GM21529 (cell line): ENCODE measurements around the gene POP4.

ENCODE experiments used
- ATAC-seq: cut with Tn5 transposase; IDR thresholded peaks from one replicate; pipeline ENCODE4 v1.9.1; 2021; ENCODE audit not compliant: unreplicated experiment

POP4 gene

DNA sequence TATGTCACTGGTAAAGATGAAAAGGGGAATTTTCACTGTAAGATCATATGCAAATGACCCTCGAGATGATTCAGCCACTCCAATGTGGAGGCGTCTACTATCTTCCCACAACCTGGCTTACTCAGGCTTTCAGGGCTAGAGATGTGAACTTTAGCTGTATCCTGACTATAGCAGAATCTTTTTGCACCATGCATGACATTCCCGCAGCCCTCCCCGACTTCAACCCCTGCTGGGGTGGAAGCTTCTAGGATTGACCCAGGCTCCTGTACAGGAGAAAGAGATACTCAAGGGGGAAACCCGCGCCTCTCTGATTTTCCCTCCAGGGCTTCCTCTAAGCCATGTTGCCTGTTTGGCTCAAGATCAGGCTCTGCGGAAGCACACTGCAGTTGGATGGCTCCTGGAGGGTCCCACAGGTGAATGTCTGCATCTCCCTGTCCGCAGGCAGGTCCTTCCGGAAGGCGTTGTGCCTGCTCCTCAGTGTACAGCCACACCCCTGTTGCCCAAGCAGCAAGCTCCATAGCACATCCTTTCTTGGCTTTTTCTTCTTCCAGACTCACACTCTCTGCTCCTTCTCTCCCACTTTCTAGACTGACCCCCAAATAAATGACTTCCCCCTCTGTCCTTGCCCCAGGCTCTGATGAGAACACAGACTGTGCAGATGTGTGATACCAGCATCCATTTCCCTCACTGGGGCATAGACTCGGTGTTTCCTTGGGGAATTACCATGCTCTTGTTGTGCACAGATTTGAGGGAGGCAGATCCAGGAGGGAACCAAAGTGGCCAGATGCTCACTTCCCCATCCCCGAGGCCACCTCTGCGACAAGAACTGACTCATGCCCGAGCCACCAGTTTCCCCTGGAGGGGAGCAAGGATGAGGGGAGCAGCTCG lies 29.1 kb upstream of the POP4 start:
- no peak for ATAC-seq

DNA sequence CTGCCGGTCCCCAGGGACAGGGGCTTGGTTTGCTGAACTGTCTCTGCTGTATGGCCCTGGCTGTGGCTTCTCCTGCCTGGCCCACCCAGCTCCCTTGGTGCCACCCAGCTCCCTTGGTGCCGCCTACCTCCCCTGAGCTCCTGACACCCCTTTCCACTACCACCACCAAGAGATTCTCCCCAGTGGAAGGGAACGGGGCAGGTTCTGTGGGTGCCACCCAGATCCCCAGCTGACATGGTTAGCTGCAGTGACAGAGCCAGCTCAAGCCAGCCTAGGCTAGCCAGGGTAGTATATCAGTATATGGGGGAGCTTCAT lies 28.5 kb upstream of the POP4 start:
- no peak for ATAC-seq

DNA sequence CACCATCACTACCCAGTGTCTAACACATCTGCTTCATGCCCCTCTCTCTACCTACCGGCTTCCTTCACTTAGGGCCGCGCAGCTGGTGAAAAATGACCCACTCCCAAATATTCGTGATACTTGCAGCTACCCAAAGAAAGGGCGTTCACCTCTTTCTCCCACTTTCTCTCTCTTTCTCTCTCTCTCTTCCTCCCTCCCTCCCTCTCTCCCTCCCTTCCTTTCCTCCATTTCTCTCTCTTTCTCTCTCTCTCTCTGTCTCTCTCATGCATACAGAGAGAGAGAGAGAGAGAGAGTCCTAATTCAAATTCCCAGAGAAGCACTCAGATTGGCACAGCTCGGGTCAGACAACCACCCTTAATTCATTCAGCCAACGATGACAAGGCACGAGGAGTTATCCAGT lies 27.7 kb upstream of the POP4 start:
- ATAC-seq, result no peak

DNA sequence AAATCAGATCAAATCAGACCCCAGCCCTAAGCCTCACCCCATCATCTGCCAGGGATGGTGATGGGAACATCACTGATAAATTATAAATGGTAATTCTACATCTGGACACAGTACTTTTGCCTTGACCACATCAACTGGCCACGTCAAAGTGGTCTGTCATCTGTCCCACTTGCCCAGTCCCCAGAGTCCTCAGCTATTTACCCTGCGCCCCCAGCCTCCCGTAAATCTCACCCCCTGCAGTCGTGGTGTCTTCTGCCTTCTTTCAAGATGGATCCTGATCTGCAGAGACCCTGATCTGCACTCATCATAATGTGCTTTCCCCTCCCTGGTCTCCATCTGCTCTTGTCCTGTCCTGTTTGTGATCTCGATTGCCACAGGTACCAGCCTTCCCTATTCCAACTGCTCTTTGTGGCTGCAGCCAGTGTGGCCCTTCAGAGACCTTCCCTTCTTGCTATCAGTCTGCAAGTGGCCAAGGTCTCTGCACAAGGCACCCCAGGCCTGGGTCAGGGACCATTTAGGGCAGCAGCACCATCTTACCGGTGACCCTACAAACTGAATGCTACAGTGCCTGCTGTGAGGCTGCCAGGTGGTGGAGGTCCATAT lies 26.7 kb upstream of the POP4 start:
- no peak for ATAC-seq

DNA sequence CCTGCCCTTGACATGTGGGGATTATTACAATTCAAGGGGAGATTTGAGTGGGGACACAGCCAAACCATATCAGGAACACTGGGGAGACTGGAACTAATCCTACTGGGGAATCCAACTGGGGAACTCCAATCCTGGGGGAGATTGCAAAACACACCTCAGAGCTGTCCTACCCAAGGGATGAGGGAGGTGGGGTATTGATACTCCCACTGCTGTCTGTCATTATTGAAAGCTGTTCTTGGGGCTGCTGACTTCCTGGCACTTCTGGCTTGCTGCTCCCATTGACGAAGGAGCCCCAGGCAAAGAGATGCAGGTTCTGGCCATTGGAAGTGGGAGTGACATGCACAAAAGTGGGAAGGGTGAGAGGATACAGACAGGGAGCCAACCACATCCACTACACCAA lies 24.7 kb upstream of the POP4 start:
- ATAC-seq, result no peak

DNA sequence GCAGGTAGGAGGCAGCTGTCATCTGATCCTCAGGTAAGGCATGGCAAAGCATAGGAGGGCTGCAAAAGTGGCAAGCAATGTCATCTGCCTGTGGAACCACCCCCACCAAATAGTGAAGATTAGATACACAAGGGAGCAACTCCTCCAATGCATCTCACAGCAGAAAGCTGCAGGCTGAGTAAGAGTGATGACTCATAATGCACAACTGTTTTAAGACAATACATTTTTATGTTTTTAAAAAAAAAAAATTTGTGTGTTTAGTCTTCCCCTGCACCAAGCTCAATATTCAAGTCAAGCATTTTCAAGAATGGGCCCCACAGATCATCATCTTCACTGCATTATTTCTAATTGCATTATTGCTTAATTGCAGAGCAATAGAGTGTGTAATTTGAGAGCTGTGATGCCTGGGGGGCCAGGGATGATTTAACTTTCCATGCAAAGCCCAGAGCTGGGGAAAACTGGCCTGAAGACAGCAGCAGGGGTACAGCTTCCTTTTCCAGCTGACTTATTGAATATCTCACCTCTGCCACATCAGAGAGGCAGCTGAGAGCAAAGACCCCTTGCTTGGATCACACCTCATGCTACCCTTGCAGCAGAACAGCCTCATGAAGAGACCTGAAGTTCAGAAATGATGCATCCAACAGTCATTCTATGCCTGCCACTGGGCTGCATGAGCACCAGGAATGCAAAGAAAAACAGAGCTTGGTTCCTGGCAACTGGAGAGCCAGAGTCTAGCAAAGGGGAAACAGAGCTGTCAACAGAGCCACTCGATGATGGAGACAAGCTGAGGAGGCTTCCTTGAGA lies 22.7 kb upstream of the POP4 start:
- no peak for ATAC-seq

DNA sequence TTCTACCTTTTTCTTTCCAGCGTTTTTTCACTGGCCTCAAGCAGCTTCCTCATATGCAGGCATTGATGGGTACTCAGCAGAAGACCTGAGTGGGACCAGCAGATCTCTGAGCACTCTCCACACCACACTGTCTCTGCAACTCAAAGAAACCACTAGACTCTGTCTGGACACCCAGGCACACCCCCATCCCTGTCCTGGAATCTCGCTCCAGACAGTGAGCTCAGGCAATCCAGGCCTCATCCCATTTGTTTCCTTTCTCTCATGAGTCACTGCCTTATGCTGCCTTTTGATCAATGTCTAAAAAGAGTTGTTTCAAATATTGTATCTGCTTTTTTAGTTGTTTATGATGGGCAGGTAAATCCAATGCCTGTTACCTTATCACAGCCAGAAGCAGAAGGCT lies 19.7 kb upstream of the POP4 start:
- ATAC-seq, result no peak

DNA sequence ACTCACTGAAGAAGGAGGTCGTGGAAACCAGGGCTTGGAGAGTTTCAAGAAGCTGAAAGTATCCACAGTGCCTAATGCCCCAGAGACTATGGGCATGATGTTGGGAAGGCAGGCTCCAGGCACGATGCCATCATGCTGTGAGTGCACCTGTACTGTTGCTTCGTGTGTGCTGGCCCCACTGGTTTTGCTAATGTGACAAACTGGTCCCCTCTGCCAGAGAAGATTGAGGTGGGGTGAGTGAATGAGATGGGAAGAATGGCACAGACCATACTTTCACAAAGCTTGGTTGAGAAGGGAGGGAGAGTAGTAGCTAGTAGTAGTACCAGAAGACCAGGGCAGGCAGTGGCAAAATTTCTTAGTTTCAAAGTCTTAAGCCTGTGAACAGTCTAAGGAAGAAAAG lies 19.0 kb upstream of the POP4 start:
- no peak for ATAC-seq

DNA sequence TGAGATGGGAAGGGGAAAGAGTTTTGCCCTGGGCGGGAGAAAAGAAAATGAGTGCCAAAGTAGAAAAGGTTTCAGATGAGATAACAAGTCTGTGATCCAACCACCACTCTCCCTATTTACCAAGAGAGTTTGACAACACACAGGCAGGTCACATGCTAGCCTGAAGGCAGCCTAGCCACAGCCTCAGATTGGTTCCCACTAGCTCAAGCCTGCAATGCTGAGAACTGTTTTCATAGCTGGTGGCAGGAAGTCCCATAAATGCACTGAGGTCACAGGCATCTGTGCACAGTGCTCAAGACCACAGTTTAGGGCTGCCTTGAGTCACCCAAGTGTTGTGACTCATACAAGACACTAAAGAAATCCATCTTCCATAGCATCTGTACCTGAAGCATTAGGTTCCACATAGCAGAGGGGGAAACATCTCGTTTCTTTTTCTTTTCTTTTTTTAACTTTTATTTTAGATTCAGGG lies 18.5 kb upstream of the POP4 start:
- ATAC-seq, result peak; percentile 94

DNA sequence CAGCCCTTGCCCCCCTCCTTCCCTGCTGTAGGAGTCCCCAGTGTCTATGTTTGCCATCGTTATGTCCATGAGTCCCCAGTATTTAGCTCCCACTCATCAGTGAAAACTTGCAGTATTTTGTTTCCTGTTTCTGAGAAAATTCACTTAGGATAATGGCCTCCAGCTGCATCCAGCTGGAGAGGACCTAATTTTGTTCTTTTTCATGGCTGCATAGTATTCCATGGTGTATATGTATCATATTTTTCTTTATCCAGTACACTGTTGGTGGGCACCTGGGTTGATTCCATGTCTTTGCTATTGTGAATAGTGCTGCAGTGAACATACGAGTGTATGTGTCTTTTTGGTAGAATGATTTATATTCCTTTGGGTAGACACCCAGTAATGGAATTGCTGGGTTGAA lies 18.0 kb upstream of the POP4 start:
- ATAC-seq, result no peak

DNA sequence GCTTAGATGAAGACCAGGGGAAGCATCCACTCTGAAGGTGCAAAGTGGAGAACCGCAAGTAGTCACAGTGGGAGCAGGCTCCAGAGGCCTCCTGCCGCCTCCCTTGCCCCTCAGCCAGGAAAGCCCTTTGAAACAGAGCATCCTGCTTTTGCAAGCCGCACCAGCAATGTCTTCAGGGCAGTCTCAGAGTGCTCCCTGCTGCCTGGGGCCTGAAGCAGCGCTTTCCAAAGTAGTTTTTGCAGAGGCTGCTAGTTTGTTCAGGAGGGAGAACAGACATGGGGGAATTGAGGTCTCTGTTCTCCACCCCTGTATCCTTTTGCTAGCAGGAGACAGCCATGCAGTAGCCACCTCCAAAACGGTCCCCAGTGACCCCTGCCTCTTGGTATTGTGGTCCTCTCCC lies 15.8 kb upstream of the POP4 start:
- ATAC-seq, result no peak

DNA sequence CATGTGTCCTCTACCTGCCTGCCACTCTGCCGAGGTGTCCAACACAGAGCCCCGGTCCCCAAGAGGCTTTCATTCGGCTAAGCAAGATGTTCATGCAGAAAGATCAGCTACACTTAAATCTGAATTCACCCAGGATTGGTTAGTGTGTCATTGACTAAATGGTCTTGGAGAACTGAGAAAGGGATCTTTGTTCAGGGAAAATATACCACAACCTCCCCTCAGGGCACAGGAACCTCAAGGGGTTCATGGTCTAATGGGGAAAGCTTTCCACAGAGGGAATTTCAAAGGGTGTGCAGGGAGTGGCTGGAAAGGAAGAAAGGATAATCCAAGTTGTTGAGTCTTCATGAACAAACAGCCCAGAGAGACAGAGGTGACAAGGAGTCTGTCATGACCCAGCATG lies 14.4 kb upstream of the POP4 start:
- ATAC-seq, result no peak

DNA sequence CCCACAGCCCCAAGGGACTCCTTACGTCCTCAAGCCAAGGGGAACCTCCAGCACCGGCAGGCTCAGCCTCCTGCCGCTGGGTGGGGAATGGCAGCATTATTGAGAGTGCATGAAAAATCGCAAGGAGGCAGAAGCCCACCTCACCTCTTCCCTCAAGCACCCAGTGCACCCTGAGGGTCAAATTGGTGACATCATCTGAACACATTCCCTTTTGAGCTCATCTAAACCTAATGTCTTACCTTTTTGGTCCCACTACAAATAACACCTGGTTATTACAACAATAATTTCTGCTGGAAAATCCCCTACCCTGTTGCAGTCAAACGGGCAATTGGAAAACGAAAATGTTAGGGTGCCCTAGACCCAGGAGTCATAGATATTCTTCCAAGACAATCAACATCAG lies 12.2 kb upstream of the POP4 start:
- ATAC-seq, result no peak

DNA sequence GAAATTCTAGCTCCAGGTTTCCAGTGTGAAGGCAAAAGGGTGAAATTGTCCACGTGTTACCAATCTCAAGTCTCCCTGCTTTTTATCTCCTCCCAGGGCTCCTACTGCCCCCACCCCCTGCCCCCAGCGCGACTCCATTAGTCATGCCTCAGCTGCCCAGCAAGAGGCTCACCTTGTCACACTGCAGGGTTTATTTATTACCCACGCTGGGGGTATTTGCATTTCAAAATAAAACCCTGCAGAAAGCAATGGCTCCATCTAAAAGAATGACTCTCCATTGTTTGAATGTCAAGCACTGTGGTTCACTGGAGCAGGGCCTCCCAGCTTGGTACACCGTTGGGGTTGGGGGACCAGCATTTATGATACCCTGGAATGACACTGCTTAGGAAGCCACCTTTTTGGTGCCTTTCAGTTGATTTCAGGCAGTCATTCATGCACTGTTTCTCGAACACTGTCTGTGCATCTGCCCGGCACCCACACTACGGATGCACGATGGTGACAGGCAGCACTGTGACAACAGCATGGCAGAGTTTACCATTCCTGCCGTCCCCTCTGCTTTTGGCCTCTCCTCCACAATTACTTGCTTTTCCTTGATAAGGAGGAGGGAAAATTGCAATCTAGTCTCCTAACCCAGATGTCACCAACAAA lies 9.9 kb upstream of the POP4 start:
- no peak for ATAC-seq

DNA sequence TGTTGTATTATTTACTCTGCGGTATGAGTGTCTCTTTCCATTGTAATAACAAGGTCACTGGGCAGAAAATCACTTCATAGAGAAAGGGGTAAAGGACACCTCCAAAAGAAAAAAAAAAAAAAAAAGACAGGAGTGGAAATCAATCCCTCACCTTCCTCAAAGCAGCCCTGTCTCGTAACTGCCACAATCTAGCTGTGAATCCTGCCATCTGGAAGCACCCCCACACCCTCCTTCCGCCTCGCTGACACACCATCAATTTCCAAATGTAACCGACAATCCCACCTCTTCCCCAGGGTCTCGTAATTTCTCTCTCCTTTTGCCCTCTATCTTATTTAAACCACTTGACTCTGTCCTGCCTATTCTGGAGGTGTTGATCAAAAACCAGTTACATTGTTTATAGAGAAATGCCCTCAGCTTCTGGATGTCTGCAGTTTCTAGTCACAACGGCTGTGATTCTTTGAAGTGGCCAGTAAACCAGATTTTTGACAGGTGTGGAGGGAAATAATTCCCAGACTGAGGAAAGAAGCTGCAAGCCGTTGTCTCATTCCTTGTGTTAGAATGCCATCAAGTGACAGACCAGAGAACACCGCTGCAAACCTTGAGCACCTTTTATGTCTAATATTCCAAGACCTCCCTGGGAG lies 9.1 kb upstream of the POP4 start:
- ATAC-seq, result no peak

DNA sequence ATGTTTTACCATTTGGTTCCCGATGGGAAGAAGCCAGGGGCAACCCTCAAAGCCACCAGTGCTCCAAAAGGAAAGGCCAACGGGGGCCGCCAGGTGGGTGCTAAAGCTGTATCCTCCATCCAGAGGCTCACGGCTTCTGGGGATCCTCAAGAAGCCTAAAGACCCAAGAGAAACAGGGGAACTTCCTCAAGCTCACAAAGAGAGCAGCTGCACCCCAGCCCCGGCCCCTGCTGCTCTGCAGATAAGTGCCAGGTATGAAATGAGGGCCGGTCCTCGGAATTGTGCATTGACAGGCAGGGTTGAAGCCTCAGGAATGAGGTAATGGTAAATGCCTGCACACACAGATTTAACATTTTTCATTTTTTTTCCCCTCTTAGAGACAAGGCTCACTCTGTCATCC lies 8.0 kb upstream of the POP4 start:
- no peak for ATAC-seq

DNA sequence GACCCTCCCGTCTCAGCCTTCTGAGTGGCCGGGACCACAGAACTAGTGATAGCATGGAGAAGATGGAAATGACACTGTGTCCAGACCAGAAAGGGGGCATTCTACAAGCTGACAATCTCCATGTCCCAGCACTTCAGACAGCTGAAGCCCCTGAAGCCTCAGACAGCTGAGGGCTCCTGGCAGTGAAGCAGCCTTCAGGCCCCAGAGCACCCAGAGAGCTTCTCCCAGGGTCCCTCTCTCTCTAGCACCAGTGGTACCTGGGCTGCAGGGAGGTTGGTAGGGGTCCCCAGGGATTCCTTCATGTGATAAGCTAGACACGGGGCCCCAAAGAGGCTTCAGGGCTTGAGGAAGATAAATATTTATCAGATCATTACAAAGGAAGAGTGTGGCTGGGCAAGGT lies 7.6 kb upstream of the POP4 start:
- no peak for ATAC-seq

DNA sequence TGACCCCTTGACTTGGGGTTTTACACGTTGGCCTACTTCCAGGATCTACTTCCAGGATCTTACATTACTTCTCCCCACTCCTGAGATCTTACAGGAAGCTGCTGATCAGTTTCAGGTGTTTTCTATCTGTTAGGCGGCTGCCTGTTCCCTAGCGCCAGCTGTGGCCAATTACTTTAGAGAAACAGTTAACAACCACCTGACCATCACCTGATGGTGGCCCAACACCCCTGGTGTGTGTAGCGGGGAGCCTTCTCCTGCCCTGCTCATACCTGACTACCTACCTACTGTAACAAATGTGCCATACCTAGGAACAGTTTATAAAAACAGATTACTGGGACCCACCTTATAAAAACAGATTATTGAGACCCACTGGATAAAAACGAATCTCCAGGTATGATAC lies 2.8 kb upstream of the POP4 start:
- ATAC-seq, result no peak

DNA sequence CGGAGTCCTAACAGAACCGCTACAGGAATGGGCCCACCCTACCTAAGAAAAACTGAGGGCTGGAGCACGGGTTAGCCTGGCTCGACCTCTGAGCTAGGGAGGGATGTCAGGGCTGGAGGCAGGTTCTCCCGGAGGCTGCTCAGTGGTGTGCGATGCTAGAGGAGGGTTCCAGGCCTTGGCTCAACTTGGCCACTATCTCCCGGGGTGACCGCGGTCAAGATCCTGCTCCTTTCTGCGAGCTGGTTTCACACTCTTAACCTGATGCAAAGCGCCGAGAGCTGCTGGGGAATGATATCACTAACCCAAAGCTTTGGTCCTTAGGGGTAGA lies 301 bp downstream of the POP4 start:
- no peak for ATAC-seq

DNA sequence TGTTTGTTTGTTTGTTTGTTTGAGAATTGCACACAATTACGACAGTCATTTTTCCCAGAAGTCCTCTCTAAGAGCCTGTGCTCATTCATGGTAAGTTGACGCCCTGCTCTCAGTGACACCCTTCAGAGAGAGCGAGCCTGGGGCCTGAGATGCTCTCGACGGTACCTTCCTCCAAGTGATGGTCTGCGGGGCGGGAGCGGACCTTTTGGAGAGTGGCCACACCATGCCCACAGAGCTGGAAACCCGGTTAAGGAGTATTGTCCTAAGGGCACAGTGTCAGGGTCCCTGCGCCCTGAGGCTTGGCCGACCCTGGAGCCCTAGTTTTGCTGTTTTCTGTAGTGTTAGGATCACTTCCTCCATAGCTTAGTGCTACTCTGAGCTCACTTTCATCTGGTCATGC lies 3.6 kb downstream of the POP4 start:
- ATAC-seq, result no peak

DNA sequence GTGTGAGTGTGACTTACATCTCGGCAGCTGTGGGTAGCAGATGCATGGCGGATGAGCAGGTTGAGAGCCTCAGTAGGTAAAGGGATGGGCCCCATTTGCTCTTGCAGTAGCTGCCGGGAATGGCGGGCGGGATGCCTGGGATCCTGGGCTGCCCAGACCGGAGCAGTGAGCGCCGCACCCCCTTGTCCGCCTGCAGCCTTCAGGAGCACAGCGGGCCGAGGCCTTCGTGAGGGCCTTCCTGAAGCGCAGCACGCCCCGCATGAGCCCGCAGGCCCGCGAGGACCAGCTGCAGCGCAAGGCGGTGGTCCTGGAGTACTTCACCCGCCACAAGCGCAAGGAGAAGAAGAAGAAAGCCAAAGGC lies 4.1 kb downstream of the POP4 start:
- ATAC-seq, result no peak
